ENCODE measurements around the gene CEBPG. TPM values are rescaled to one million over a fixed set of nuclear protein-coding genes. Genes with fewer than 3 reads are reported as not detected.

Gene CEBPG
- polyA plus RNA-seq, 6 donors from 2014 or later, result 7.1 to 12.0 (median 9.9) TPM

GRCh38 chr19:33377586-33378475 is 4.3 kb downstream of the CEBPG start:
- H3K27ac Mint-ChIP-seq, result peak overlapping the region in 1 of 6 donors; percentile 71
- no peaks in the 10 kb centered on the region for H3K9me3 Mint-ChIP-seq
- DNase-seq, result no peak
- H3K27me3 Mint-ChIP-seq, result no peaks in the 10 kb centered on the region
- ATAC-seq (ENCODE audit: low read depth in 2 of 2), result no peak
- H3K4me3 Mint-ChIP-seq, result peak overlapping the region in 1 of 8 donors; percentile 60
- H3K4me1 Mint-ChIP-seq, result peaks cover 38 to 57% (median 53%) of the 10 kb centered on the region in 3 donors
- peaks cover 0 to 7% of the 10 kb centered on the region in 2 donors for H3K36me3 Mint-ChIP-seq

- Mint-ChIP-seq H3K4me1 (peaks cover 43 to 59% (median 50%) of the 10 kb centered on the region in 3 donors), H3K4me3 (no peak overlapping the region), H3K27me3 (no peaks in the 10 kb centered on the region), H3K9me3 (no peaks in the 10 kb centered on the region), H3K27ac (no peak overlapping the region), H3K36me3 (peaks cover 0 to 7% of the 10 kb centered on the region in 2 donors)
- ATAC-seq (ENCODE audit: low read depth in 2 of 2), result no peak
- DNase-seq, result no peak
These were observed 5.8 kb downstream of the CEBPG start for GRCh38 chr19:33379151-33379829.

GRCh38 chr19:33381101-33381500 is 7.6 kb downstream of the CEBPG start:
- Mint-ChIP-seq H3K27ac (peak overlapping the region in 2 of 6 donors; percentile 31 to 49), H3K36me3 (peaks cover 0 to 7% of the 10 kb centered on the region in 2 donors), H3K4me3 (no peak overlapping the region), H3K9me3 (no peaks in the 10 kb centered on the region), H3K27me3 (no peaks in the 10 kb centered on the region), H3K4me1 (peaks cover 29 to 47% (median 33%) of the 10 kb centered on the region in 3 donors)
- no peak for DNase-seq
- ATAC-seq (ENCODE audit: low read depth in 2 of 2), result no peak

GRCh38 chr19:33382006-33382405 is 8.5 kb downstream of the CEBPG start:
- H3K9me3 Mint-ChIP-seq, result no peaks in the 10 kb centered on the region
- peaks cover 24 to 38% (median 29%) of the 10 kb centered on the region in 3 donors for H3K4me1 Mint-ChIP-seq
- ATAC-seq (ENCODE audit: low read depth in 2 of 2) (no peak), DNase-seq (no peak)
- H3K27ac Mint-ChIP-seq, result peak overlapping the region in 1 of 6 donors; percentile 56
- no peaks in the 10 kb centered on the region for H3K27me3 Mint-ChIP-seq
- peaks cover 0 to 7% of the 10 kb centered on the region in 2 donors for H3K36me3 Mint-ChIP-seq
- peak overlapping the region in 1 of 8 donors; percentile 57 for H3K4me3 Mint-ChIP-seq

GRCh38 chr19:33382982-33383381 is 9.5 kb downstream of the CEBPG start:
- no peak overlapping the region for H3K4me3 Mint-ChIP-seq
- H3K9me3 Mint-ChIP-seq, result no peaks in the 10 kb centered on the region
- DNase-seq, result no peak
- H3K27me3 Mint-ChIP-seq, result no peaks in the 10 kb centered on the region
- peaks cover 22 to 31% (median 29%) of the 10 kb centered on the region in 3 donors for H3K4me1 Mint-ChIP-seq
- H3K27ac Mint-ChIP-seq, result no peak overlapping the region
- peaks cover 0 to 7% of the 10 kb centered on the region in 2 donors for H3K36me3 Mint-ChIP-seq
- ATAC-seq (ENCODE audit: low read depth in 2 of 2), result no peak

GRCh38 chr19:33383720-33384292 is 10.3 kb downstream of the CEBPG start:
- Mint-ChIP-seq H3K27ac (peak overlapping the region in 3 of 6 donors; percentile 20 to 92 (median 67)), H3K9me3 (no peaks in the 10 kb centered on the region), H3K4me3 (peak overlapping the region in 1 of 8 donors; percentile 16), H3K27me3 (no peaks in the 10 kb centered on the region), H3K4me1 (peaks cover 14 to 29% (median 26%) of the 10 kb centered on the region in 3 donors), H3K36me3 (peaks cover 0 to 7% of the 10 kb centered on the region in 2 donors)
- no peak for DNase-seq
- ATAC-seq (ENCODE audit: low read depth in 2 of 2), result no peak

GRCh38 chr19:33384983-33385382 is 11.5 kb downstream of the CEBPG start:
- no peak overlapping the region for H3K4me3 Mint-ChIP-seq
- no peaks in the 10 kb centered on the region for H3K9me3 Mint-ChIP-seq
- H3K27me3 Mint-ChIP-seq, result no peaks in the 10 kb centered on the region
- ATAC-seq (ENCODE audit: low read depth in 2 of 2), result no peak
- no peak for DNase-seq
- peak overlapping the region in 1 of 6 donors; percentile 44 for H3K27ac Mint-ChIP-seq
- H3K4me1 Mint-ChIP-seq, result peaks cover 11 to 23% (median 21%) of the 10 kb centered on the region in 3 donors
- H3K36me3 Mint-ChIP-seq, result no peaks in the 10 kb centered on the region

GRCh38 chr19:33385956-33386355 is 12.4 kb downstream of the CEBPG start:
- DNase-seq (no peak), ATAC-seq (ENCODE audit: low read depth in 2 of 2) (no peak)
- Mint-ChIP-seq H3K36me3 (no peaks in the 10 kb centered on the region), H3K4me1 (peaks cover 8 to 22% (median 19%) of the 10 kb centered on the region in 3 donors), H3K27me3 (no peaks in the 10 kb centered on the region), H3K4me3 (no peak overlapping the region), H3K27ac (no peak overlapping the region), H3K9me3 (no peaks in the 10 kb centered on the region)

- no peaks in the 10 kb centered on the region for H3K27me3 Mint-ChIP-seq
- ATAC-seq (ENCODE audit: low read depth in 2 of 2) (no peak), DNase-seq (no peak)
- no peaks in the 10 kb centered on the region for H3K36me3 Mint-ChIP-seq
- H3K4me1 Mint-ChIP-seq, result peaks cover 5 to 18% (median 14%) of the 10 kb centered on the region in 3 donors
- no peak overlapping the region for H3K4me3 Mint-ChIP-seq
- no peaks in the 10 kb centered on the region for H3K9me3 Mint-ChIP-seq
- H3K27ac Mint-ChIP-seq, result peak overlapping the region in 1 of 6 donors; percentile 19
These were observed 12.9 kb downstream of the CEBPG start for GRCh38 chr19:33386361-33386858.

GRCh38 chr19:33387351-33388230 is 14.1 kb downstream of the CEBPG start:
- H3K4me3 Mint-ChIP-seq, result no peak overlapping the region
- DNase-seq, result no peak
- H3K27me3 Mint-ChIP-seq, result no peaks in the 10 kb centered on the region
- no peaks in the 10 kb centered on the region for H3K36me3 Mint-ChIP-seq
- no peak overlapping the region for H3K27ac Mint-ChIP-seq
- no peak for ATAC-seq (ENCODE audit: low read depth in 2 of 2)
- peaks cover 0 to 14% (median 7%) of the 10 kb centered on the region in 3 donors for H3K4me1 Mint-ChIP-seq
- no peaks in the 10 kb centered on the region for H3K9me3 Mint-ChIP-seq

GRCh38 chr19:33388231-33388724 is 14.8 kb downstream of the CEBPG start:
- DNase-seq (no peak), ATAC-seq (ENCODE audit: low read depth in 2 of 2) (no peak)
- Mint-ChIP-seq H3K4me1 (peaks cover 0 to 14% (median 7%) of the 10 kb centered on the region in 3 donors), H3K4me3 (no peak overlapping the region), H3K9me3 (no peaks in the 10 kb centered on the region), H3K27ac (no peak overlapping the region), H3K36me3 (no peaks in the 10 kb centered on the region), H3K27me3 (no peaks in the 10 kb centered on the region)

- peaks cover 0 to 9% (median 4%) of the 10 kb centered on the region in 3 donors for H3K4me1 Mint-ChIP-seq
- no peak overlapping the region for H3K4me3 Mint-ChIP-seq
- peak overlapping the region in 1 of 6 donors; percentile 85 for H3K27ac Mint-ChIP-seq
- DNase-seq, result no peak
- no peaks in the 10 kb centered on the region for H3K36me3 Mint-ChIP-seq
- no peaks in the 10 kb centered on the region for H3K27me3 Mint-ChIP-seq
- no peak for ATAC-seq (ENCODE audit: low read depth in 2 of 2)
- H3K9me3 Mint-ChIP-seq, result no peaks in the 10 kb centered on the region
These were observed 15.4 kb downstream of the CEBPG start for GRCh38 chr19:33388725-33389420.

Data from naive B cell (primary cell).